CD4-positive, alpha-beta T cell (primary cell): ENCODE results near the gene SLC39A9. TPM values are rescaled to one million over a fixed set of nuclear protein-coding genes. Genes with fewer than 3 reads are reported as not detected.

Experiments
- ATAC-seq: fragments of 200-7000 bp; cut with Tn5 transposase; one replicate; pipeline ENCODE4 v1.10.0; 2022; ENCODE audit warnings: mild to moderate bottlenecking; ENCODE audit not compliant: poor library complexity
- CTCF ChIA-PET: fragments of 350-600 bp; sonication (Branson Sonifier 250); formaldehyde crosslinking; loops from one replicate; lab custom pipeline; 2021; ENCODE audit warnings: antibody characterized with exemption, inconsistent platforms; lab: Charles Lee
- POLR2A ChIA-PET: fragments of 350-600 bp; sonication (Branson Sonifier 250); formaldehyde crosslinking; loops from one replicate; lab custom pipeline; 2021; ENCODE audit warnings: antibody characterized with exemption, inconsistent platforms; lab: Charles Lee
- DNase-seq, 14 experiments: peaks; one replicate each; pipeline ENCODE4 v3.0.0-alpha.2; 2013 to 2020; ENCODE audit warnings: mixed read lengths in 2 of 14
- H3K27ac ChIP-seq, 2 donors: one replicate each; pipeline versions ENCODE4 v1.5.1 to v1.7.0; 2013; ENCODE audit warnings: low read length in 2 of 2, low read depth in 1 of 2, mild to moderate bottlenecking in 1 of 2
- H3K27me3 ChIP-seq, 2 experiments: 1 replicate in 1 of 2; 2 replicates in 1 of 2; pipeline versions ENCODE4 v1.6.1 to v1.7.0; 2013; ENCODE audit warnings: low read length in 2 of 2, control low read depth in 1 of 2, mild to moderate bottlenecking in 1 of 2, moderate library complexity in 1 of 2; ENCODE audit not compliant: insufficient read depth in 2 of 2, control insufficient read depth in 1 of 2
- H3K36me3 ChIP-seq: one replicate; pipeline ENCODE4 v1.6.1; 2013; ENCODE audit warnings: low read length, control low read depth; ENCODE audit not compliant: insufficient read depth
- H3K4me1 ChIP-seq: one replicate; pipeline ENCODE4 v1.6.1; 2013; ENCODE audit warnings: low read length, control low read depth; ENCODE audit not compliant: insufficient read depth
- H3K4me3 ChIP-seq: one replicate; pipeline ENCODE4 v1.5.1; 2013; ENCODE audit warnings: mild to moderate bottlenecking, low read length, moderate library complexity
- H3K9me3 ChIP-seq, 2 experiments: 1 replicate in 1 of 2; 2 replicates in 1 of 2; pipeline versions ENCODE4 v1.6.1 to v1.7.0; 2013; ENCODE audit warnings: low read length in 2 of 2, mild to moderate bottlenecking in 2 of 2, control low read depth in 1 of 2, moderate library complexity in 1 of 2; ENCODE audit not compliant: control insufficient read depth in 1 of 2, insufficient read depth in 1 of 2
- H3K27ac Mint-ChIP-seq: one replicate; pipeline ENCODE4 v1.8.0; 2020; ENCODE audit warnings: mixed read lengths
- H3K27me3 Mint-ChIP-seq: one replicate; pipeline ENCODE4 v1.8.0; 2021; ENCODE audit warnings: mixed read lengths
- H3K36me3 Mint-ChIP-seq: one replicate; pipeline ENCODE4 v1.8.0; 2021; ENCODE audit warnings: low read depth, mixed read lengths
- H3K4me1 Mint-ChIP-seq: one replicate; pipeline ENCODE4 v1.8.0; 2021; ENCODE audit warnings: low read depth, mixed read lengths
- H3K4me3 Mint-ChIP-seq: one replicate; pipeline ENCODE4 v1.8.0; 2020; ENCODE audit warnings: mild to moderate bottlenecking, mixed read lengths
- H3K9me3 Mint-ChIP-seq: one replicate; pipeline ENCODE4 v1.8.0; 2020; ENCODE audit warnings: mixed read lengths
- intact Hi-C, 2 experiments: fragments of 100-400 bp; cut with DNase I in 1 of 2; cut with micrococcal nuclease in 1 of 2; formaldehyde crosslinking; loops; one replicate each; pipeline versions ENCODE4 v1.15.1 to v1.9.0; 2023 to 2025; cut with DNase I, micrococcal nuclease
- total RNA-seq, 174 experiments: library from RNA in 2 of 174; stranded (reverse) in 2 of 174; gene quantifications; one replicate each; pipeline ENCODE4 v1.2.3 and lab custom pipeline; 2021 to 2026
- TF ChIP-seq, protein P1 (sequence below): fragments of 200-600 bp; IDR thresholded peaks from one replicate; pipeline ENCODE4 v1.8.0; 2022; ENCODE audit warnings: antibody characterized with exemption, mild to moderate bottlenecking

SLC39A9 gene
- total RNA-seq, 2 experiments from 2014 or later, result 19.5 to 20.5 TPM

GRCh38 chr14:69395929-69396328 is 2.6 kb upstream of the SLC39A9 start:
- TF ChIP-seq, protein P1, sequence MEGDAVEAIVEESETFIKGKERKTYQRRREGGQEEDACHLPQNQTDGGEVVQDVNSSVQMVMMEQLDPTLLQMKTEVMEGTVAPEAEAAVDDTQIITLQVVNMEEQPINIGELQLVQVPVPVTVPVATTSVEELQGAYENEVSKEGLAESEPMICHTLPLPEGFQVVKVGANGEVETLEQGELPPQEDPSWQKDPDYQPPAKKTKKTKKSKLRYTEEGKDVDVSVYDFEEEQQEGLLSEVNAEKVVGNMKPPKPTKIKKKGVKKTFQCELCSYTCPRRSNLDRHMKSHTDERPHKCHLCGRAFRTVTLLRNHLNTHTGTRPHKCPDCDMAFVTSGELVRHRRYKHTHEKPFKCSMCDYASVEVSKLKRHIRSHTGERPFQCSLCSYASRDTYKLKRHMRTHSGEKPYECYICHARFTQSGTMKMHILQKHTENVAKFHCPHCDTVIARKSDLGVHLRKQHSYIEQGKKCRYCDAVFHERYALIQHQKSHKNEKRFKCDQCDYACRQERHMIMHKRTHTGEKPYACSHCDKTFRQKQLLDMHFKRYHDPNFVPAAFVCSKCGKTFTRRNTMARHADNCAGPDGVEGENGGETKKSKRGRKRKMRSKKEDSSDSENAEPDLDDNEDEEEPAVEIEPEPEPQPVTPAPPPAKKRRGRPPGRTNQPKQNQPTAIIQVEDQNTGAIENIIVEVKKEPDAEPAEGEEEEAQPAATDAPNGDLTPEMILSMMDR, result no peak
- ChIA-PET CTCF (interaction anchor here (1.1 kb wide), 1 partner anchor 19 kb away, joined by 3 read pairs; no protein-coding TSS in a partner anchor), POLR2A (no interaction called here)
- Histone ChIP-seq H3K4me1 (peaks cover 61% of the 10 kb centered on the region), H3K27me3 (no peaks in the 10 kb centered on the region), H3K27ac (no peak overlapping the region), H3K9me3 (no peaks in the 10 kb centered on the region), H3K4me3 (no peak overlapping the region), H3K36me3 (peaks cover 48% of the 10 kb centered on the region)
- Mint-ChIP-seq H3K9me3 (no peaks in the 10 kb centered on the region), H3K27ac (peak overlapping the region; percentile 99), H3K4me1 (peaks cover 92% of the 10 kb centered on the region), H3K27me3 (no peaks in the 10 kb centered on the region), H3K36me3 (peaks cover 77% of the 10 kb centered on the region), H3K4me3 (peak overlapping the region; percentile 56)
- no peak for DNase-seq
- intact Hi-C loops, result loop anchor here in 1 of 2 experiments (5.0 to 10.0 kb wide), 6 partner anchors 209 to 1926 kb away; partner anchors contain the start of genes MED6, SIPA1L1, SRSF5 and VTI1B
- ATAC-seq, result no peak

DNA sequence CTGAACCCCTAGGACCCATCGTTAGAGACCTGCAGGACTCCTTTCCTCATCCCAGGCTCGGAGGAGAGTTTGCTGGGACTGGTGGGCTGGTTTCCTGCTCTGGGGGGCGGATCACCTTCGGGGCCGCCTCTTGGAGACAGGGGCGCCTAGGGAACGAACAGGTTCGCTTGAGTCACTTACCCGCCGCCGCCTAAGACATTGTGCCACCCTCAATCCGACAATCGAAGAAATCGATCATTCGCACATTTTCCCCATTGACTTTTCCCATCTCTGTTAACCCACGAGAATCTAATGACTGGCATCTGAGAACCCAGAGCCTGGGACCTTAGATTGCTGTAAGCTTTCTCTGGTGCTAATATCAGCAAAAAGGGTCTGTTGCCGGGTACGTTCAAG is 322 bp downstream of the SLC39A9 start:
- H3K9me3 ChIP-seq, result no peaks in the 10 kb centered on the region
- Mint-ChIP-seq H3K4me1 (peaks cover 79% of the 10 kb centered on the region), H3K27me3 (no peaks in the 10 kb centered on the region), H3K4me3 (peak overlapping the region; percentile 96), H3K9me3 (no peaks in the 10 kb centered on the region), H3K36me3 (peaks cover 48% of the 10 kb centered on the region), H3K27ac (peak overlapping the region; percentile 99)
- H3K27ac ChIP-seq, result peak overlapping the region; percentile 82 to 92
- no peaks in the 10 kb centered on the region for H3K27me3 ChIP-seq
- DNase-seq (no peak), ATAC-seq (no peak)
- peak overlapping the region; percentile 94 for H3K4me3 ChIP-seq
- intact Hi-C loops, result loop anchor here (2.0 to 10.0 kb wide), 9 partner anchors 206 to 1923 kb away; partner anchors contain the start of genes DCAF5 (in 2 of the 2), SRSF5 (in 2 of the 2), COX16 (in 1 of the 2) and MED6 (in 1 of the 2)
- TF ChIP-seq, protein P1, result no peak
- H3K4me1 ChIP-seq, result peaks cover 47% of the 10 kb centered on the region
- peaks cover 23% of the 10 kb centered on the region for H3K36me3 ChIP-seq
- ChIA-PET CTCF (interaction anchor here (1.3 to 1.9 kb wide), 2 partner anchors 247 to 270 kb away, joined by 3 to 4 read pairs; no protein-coding TSS in a partner anchor), POLR2A (interaction anchor here (0.7 to 2.8 kb wide), 16 partner anchors 11 to 1582 kb away, joined by 3 to 33 read pairs (median 5); partner anchors contain the start of genes COX16, DCAF5, EXD2 and SRSF5)

- H3K4me1 ChIP-seq, result peaks cover 44% of the 10 kb centered on the region
- peak overlapping the region; percentile 96 for H3K4me3 Mint-ChIP-seq
- no peaks in the 10 kb centered on the region for H3K27me3 ChIP-seq
- TF ChIP-seq, protein P1, result no peak
- ATAC-seq (no peak), DNase-seq (no peak)
- intact Hi-C loops, result loop anchor here (2.0 to 10.0 kb wide), 9 partner anchors 205 to 1923 kb away; partner anchors contain the start of genes DCAF5 (in 2 of the 2), SRSF5 (in 2 of the 2), COX16 (in 1 of the 2) and MED6 (in 1 of the 2)
- H3K4me3 ChIP-seq, result peak overlapping the region; percentile 94
- peaks cover 80% of the 10 kb centered on the region for H3K4me1 Mint-ChIP-seq
- peaks cover 46% of the 10 kb centered on the region for H3K36me3 Mint-ChIP-seq
- H3K36me3 ChIP-seq, result peaks cover 13% of the 10 kb centered on the region
- ChIA-PET CTCF (no interaction called here), POLR2A (interaction anchor here (1.4 to 2.8 kb wide), 2 partner anchors 15 to 367 kb away, joined by 6 to 29 read pairs; partner anchors contain the start of gene SRSF5)
- no peaks in the 10 kb centered on the region for H3K9me3 Mint-ChIP-seq
- no peaks in the 10 kb centered on the region for H3K9me3 ChIP-seq
- H3K27ac ChIP-seq, result no peak overlapping the region
- H3K27me3 Mint-ChIP-seq, result no peaks in the 10 kb centered on the region
- H3K27ac Mint-ChIP-seq, result no peak overlapping the region
These were observed 1.3 kb downstream of the SLC39A9 start for GRCh38 chr14:69399750-69400149.
